ENCODE measurements around the gene RGS6.

Gene RGS6

DNA sequence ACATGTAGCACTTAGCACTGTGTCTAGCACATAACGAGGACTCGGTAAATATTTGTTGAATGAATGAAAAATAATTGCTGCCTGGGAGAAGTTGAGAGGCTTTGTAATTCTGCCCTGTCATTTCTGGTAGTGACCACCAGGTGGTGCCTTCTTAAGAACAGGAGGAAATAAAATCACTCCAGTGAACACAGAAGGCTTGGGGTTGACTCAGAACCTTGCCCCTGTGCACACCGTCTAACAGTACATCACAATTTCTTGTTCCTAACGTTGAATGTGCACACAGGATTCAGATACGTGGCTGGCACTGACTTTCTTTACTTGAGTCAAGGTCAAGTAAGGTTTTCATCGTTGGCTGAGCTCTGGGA lies 91.8 kb downstream of the RGS6 start:
- no peaks in the 10 kb centered on the region for H3K27me3 ChIP-seq (ENCODE audit: control insufficient read depth, insufficient read depth, low read length)
- H3K4me3 ChIP-seq (ENCODE audit: low read depth, low read length), result no peak overlapping the region
- peaks cover 4% of the 10 kb centered on the region for H3K4me1 ChIP-seq (ENCODE audit: control insufficient read depth, insufficient read depth, low read length)
- H3K9ac ChIP-seq (ENCODE audit: low read depth, low read length), result no peak overlapping the region
- no peaks in the 10 kb centered on the region for H3K36me3 ChIP-seq (ENCODE audit: control insufficient read depth, insufficient read depth, low read length)
- H3K9me3 ChIP-seq (ENCODE audit: control insufficient read depth, insufficient read depth, low read length), result no peaks in the 10 kb centered on the region

DNA sequence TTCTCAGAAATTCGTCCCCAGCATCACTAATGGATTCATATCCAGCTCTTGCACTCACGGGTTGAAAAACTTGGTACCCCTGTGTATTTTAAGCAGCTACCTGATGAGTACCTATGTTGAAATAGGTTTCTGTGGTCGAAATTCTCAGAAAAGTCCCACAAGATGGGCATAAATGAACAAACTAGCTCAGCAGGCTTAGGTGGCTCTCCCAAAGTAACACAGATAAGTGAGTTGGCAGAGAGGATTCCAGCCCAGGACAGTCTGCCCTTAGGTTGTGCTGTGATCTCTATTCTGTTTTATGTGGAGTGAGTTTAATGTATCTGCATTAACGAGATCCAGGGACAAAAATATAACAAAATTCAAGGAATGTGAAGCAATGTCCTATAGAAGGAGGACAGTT lies 92.3 kb downstream of the RGS6 start:
- no peaks in the 10 kb centered on the region for H3K27me3 ChIP-seq (ENCODE audit: control insufficient read depth, insufficient read depth, low read length)
- H3K36me3 ChIP-seq (ENCODE audit: control insufficient read depth, insufficient read depth, low read length), result no peaks in the 10 kb centered on the region
- no peak overlapping the region for H3K9ac ChIP-seq (ENCODE audit: low read depth, low read length)
- peaks cover 4% of the 10 kb centered on the region for H3K4me1 ChIP-seq (ENCODE audit: control insufficient read depth, insufficient read depth, low read length)
- H3K9me3 ChIP-seq (ENCODE audit: control insufficient read depth, insufficient read depth, low read length), result no peaks in the 10 kb centered on the region
- H3K4me3 ChIP-seq (ENCODE audit: low read depth, low read length), result no peak overlapping the region

DNA sequence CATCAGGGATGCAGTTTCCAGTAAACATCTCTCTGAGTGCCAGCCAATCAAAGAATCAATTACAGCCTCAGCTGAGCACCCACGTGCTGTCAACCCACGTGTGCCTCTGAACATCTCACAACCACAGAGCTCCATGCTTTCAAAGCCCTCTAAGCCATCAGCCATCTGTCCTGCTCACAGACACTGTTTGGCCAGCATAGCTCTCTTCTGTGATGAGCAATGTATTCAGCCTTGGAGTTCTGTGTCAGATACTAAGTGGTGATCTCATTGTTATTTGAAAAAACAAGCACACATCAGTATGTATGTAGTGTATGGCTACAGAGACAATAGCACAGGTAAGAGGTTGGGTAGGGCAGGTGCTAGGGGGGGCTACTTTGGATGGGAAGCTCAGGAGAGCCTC lies 94.3 kb downstream of the RGS6 start:
- H3K9me3 ChIP-seq (ENCODE audit: control insufficient read depth, insufficient read depth, low read length), result no peaks in the 10 kb centered on the region
- H3K4me3 ChIP-seq (ENCODE audit: low read depth, low read length), result no peak overlapping the region
- no peak overlapping the region for H3K9ac ChIP-seq (ENCODE audit: low read depth, low read length)
- peaks cover 4% of the 10 kb centered on the region for H3K4me1 ChIP-seq (ENCODE audit: control insufficient read depth, insufficient read depth, low read length)
- no peaks in the 10 kb centered on the region for H3K36me3 ChIP-seq (ENCODE audit: control insufficient read depth, insufficient read depth, low read length)
- H3K27me3 ChIP-seq (ENCODE audit: control insufficient read depth, insufficient read depth, low read length), result no peaks in the 10 kb centered on the region

DNA sequence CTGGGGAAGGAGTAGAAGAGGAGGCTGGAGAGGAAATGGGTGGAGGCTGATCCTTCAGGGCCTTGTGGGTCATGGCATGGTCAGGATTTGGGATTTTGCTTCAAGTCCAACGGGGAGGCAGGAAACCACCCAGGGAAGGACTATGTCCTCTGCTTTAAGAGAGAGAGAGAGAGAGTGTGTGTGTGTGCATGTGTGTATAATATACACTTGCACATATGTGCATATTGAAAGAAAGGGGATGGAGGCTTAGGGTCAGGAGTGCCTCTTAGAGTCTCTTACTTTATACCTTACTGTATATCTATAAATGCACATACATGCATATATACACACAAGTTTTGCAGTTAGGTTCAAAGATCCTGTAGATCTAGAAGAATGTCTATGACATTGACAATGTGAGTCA lies 94.8 kb downstream of the RGS6 start:
- Histone ChIP-seq H3K4me3 (ENCODE audit: low read depth, low read length) (no peak overlapping the region), H3K9me3 (ENCODE audit: control insufficient read depth, insufficient read depth, low read length) (no peaks in the 10 kb centered on the region), H3K27me3 (ENCODE audit: control insufficient read depth, insufficient read depth, low read length) (no peaks in the 10 kb centered on the region), H3K9ac (ENCODE audit: low read depth, low read length) (no peak overlapping the region), H3K4me1 (ENCODE audit: control insufficient read depth, insufficient read depth, low read length) (peaks cover 4% of the 10 kb centered on the region), H3K36me3 (ENCODE audit: control insufficient read depth, insufficient read depth, low read length) (no peaks in the 10 kb centered on the region)

DNA sequence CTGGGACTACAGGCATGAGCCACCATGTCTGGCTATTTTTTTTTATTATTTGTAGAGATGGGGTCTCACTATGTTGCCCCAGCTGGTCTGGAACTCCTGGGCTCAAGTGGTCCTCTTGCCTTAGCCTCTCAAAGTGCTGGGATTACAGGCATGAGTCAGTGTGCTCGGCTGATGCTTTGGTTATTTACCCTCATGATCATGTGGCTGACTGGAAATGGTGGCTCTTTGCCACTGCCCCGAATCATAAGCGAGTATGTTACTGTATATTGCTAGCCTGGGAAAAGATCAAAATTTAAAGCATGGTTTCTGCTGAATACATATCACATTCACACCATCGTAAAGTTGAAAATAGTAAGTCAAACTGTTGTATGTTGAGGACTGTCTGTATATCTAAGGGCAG lies 101.1 kb downstream of the RGS6 start:
- Histone ChIP-seq H3K9me3 (ENCODE audit: control insufficient read depth, insufficient read depth, low read length) (no peaks in the 10 kb centered on the region), H3K9ac (ENCODE audit: low read depth, low read length) (no peak overlapping the region), H3K4me1 (ENCODE audit: control insufficient read depth, insufficient read depth, low read length) (no peaks in the 10 kb centered on the region), H3K4me3 (ENCODE audit: low read depth, low read length) (no peak overlapping the region), H3K27me3 (ENCODE audit: control insufficient read depth, insufficient read depth, low read length) (no peaks in the 10 kb centered on the region), H3K36me3 (ENCODE audit: control insufficient read depth, insufficient read depth, low read length) (no peaks in the 10 kb centered on the region)

DNA sequence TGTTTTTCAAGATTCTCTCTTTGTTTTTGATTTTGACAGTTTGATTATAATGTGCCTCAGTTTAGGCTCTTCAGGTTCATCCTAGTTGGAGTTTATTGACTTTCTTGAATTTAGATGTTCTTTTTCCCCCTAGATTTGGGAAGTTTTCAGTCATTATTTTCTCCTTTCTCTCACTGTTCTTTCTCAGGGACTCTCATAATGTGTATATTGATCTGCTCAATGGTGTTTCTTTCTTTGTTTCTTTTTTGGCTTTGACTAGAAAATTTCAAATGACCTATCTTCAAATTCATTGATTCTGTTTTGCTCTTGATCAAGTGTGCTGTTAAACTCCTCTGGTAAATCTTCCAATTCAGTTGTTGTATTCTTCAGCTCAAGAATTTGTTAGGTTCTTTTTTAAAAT lies 108.3 kb downstream of the RGS6 start:
- Histone ChIP-seq H3K9ac (ENCODE audit: low read depth, low read length) (no peak overlapping the region), H3K4me1 (ENCODE audit: control insufficient read depth, insufficient read depth, low read length) (no peaks in the 10 kb centered on the region), H3K27me3 (ENCODE audit: control insufficient read depth, insufficient read depth, low read length) (no peaks in the 10 kb centered on the region), H3K4me3 (ENCODE audit: low read depth, low read length) (no peak overlapping the region), H3K36me3 (ENCODE audit: control insufficient read depth, insufficient read depth, low read length) (no peaks in the 10 kb centered on the region), H3K9me3 (ENCODE audit: control insufficient read depth, insufficient read depth, low read length) (no peaks in the 10 kb centered on the region)

DNA sequence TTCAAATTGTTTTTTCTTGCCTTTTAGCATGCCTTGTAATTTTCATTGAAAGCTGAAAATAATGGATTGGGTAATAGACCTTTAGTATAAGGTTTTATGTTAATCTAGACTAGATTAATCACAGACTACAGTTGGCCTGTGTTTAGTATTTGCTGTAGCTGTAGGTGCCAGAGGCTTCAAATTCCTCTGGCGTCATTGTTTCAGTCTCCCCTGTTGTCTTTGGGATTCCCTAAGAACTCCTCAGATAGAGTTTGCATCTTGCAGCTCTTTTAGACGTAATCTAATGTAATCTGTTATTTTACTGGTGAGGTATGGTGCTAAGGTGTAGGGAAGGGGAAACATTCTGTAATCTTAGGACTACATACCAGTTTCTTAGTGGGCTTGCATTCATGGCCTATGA lies 113.0 kb downstream of the RGS6 start:
- Histone ChIP-seq H3K36me3 (ENCODE audit: control insufficient read depth, insufficient read depth, low read length) (no peaks in the 10 kb centered on the region), H3K4me3 (ENCODE audit: low read depth, low read length) (no peak overlapping the region), H3K27me3 (ENCODE audit: control insufficient read depth, insufficient read depth, low read length) (no peaks in the 10 kb centered on the region), H3K4me1 (ENCODE audit: control insufficient read depth, insufficient read depth, low read length) (no peaks in the 10 kb centered on the region), H3K9me3 (ENCODE audit: control insufficient read depth, insufficient read depth, low read length) (no peaks in the 10 kb centered on the region), H3K9ac (ENCODE audit: low read depth, low read length) (no peak overlapping the region)

DNA sequence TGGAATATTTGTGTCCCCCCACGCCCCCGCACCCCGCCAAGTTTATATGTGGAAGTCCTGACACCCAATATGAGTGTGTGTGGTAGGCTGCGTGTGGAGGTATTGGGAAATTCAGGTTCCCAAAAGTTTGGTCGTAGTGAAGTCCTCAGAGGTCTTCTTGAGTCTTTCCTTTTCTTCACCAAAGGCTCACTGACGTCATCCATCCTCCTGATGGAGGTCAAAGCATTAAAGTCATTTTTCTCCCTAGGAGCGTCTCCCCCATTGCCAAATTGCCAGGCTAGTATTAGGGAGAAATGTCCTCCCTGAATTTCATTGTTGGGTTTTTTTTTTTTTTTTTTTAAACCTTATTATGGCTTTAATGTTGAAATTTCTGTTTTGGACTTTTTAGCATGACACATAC lies 113.7 kb downstream of the RGS6 start:
- Histone ChIP-seq H3K4me1 (ENCODE audit: control insufficient read depth, insufficient read depth, low read length) (no peaks in the 10 kb centered on the region), H3K9ac (ENCODE audit: low read depth, low read length) (no peak overlapping the region), H3K36me3 (ENCODE audit: control insufficient read depth, insufficient read depth, low read length) (no peaks in the 10 kb centered on the region), H3K4me3 (ENCODE audit: low read depth, low read length) (no peak overlapping the region), H3K27me3 (ENCODE audit: control insufficient read depth, insufficient read depth, low read length) (no peaks in the 10 kb centered on the region), H3K9me3 (ENCODE audit: control insufficient read depth, insufficient read depth, low read length) (no peaks in the 10 kb centered on the region)

DNA sequence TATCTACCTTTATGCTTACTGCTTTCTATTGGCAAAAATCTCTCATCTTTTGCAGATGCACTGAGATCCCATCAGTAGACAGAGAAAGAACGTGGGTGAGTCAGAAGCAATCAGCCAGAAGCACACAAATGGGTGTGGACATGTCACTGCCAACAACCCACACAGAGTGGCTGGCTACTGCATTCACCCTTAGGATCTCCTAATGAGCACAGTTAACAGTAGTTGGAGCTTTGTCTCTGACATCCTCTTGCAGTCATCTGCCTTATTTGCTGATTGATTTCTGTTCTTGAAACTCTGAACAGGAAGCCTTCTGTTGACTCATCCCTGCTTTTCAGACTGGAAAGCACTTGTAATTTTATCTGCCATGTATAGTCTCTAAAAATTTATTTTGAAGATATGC lies 117.2 kb downstream of the RGS6 start:
- Histone ChIP-seq H3K4me3 (ENCODE audit: low read depth, low read length) (no peak overlapping the region), H3K4me1 (ENCODE audit: control insufficient read depth, insufficient read depth, low read length) (no peaks in the 10 kb centered on the region), H3K36me3 (ENCODE audit: control insufficient read depth, insufficient read depth, low read length) (no peaks in the 10 kb centered on the region), H3K27me3 (ENCODE audit: control insufficient read depth, insufficient read depth, low read length) (no peaks in the 10 kb centered on the region), H3K9me3 (ENCODE audit: control insufficient read depth, insufficient read depth, low read length) (no peaks in the 10 kb centered on the region), H3K9ac (ENCODE audit: low read depth, low read length) (no peak overlapping the region)

DNA sequence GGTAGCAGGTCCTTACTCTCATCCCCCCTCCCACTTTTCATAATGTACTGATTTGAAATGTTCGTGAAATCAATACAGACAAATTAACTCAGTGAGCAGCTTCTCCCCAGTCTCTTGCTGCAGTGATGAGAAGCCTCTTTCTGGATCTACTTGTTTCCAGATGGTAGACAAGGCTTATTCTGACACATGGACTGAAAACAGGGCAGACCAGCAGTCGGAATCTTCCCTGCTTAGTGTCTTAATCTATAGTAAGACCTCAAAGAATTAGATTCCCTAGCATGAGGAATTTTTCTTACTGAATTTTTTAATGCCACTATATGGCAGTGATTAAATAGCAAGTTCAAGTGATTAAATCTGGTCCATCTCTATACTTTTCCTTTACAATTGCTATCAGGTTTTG lies 120.1 kb downstream of the RGS6 start:
- no peak overlapping the region for H3K9ac ChIP-seq (ENCODE audit: low read depth, low read length)
- no peaks in the 10 kb centered on the region for H3K27me3 ChIP-seq (ENCODE audit: control insufficient read depth, insufficient read depth, low read length)
- H3K36me3 ChIP-seq (ENCODE audit: control insufficient read depth, insufficient read depth, low read length), result no peaks in the 10 kb centered on the region
- H3K4me1 ChIP-seq (ENCODE audit: control insufficient read depth, insufficient read depth, low read length), result no peaks in the 10 kb centered on the region
- H3K4me3 ChIP-seq (ENCODE audit: low read depth, low read length), result no peak overlapping the region
- H3K9me3 ChIP-seq (ENCODE audit: control insufficient read depth, insufficient read depth, low read length), result no peaks in the 10 kb centered on the region

DNA sequence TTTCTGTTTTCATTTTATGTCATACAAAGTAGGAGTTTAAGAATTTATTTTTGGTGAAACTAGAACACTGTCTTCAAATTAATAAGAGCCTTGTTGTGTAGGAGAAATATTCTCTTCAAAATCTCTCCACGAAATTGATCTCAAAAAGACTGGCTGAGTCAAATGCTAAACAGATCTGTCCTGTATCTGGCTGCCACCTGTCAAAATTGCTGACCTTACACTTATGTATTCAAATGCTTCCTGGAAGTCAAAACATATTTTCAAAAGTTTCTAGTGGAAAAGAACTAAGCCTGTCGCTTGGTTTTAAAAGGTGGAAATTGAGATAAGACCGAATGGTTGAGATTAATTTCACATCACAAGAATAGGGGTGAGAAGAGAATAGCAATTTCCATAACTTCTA lies 121.4 kb downstream of the RGS6 start:
- no peaks in the 10 kb centered on the region for H3K9me3 ChIP-seq (ENCODE audit: control insufficient read depth, insufficient read depth, low read length)
- H3K27me3 ChIP-seq (ENCODE audit: control insufficient read depth, insufficient read depth, low read length), result no peaks in the 10 kb centered on the region
- H3K4me3 ChIP-seq (ENCODE audit: low read depth, low read length), result no peak overlapping the region
- no peak overlapping the region for H3K9ac ChIP-seq (ENCODE audit: low read depth, low read length)
- H3K4me1 ChIP-seq (ENCODE audit: control insufficient read depth, insufficient read depth, low read length), result no peaks in the 10 kb centered on the region
- H3K36me3 ChIP-seq (ENCODE audit: control insufficient read depth, insufficient read depth, low read length), result no peaks in the 10 kb centered on the region

DNA sequence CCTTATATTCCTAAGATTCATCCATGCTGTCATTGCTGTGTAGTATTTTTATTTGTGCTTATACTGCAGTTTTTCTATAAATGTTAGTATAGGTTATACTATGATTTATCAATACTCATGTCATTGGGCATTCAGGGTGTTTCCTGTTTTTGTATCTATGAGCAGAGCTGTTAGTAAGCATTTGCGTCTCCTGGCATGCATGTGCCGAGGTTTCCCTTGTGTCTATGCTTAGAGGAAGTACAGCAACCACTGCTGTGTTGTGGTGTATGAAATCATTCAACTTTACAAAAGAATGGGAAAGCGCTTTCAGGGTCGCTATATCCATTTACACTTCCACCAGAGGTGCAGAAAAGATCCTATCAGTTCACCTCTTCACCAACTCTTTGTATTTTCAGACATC lies 122.7 kb downstream of the RGS6 start:
- Histone ChIP-seq H3K27me3 (ENCODE audit: control insufficient read depth, insufficient read depth, low read length) (no peaks in the 10 kb centered on the region), H3K9me3 (ENCODE audit: control insufficient read depth, insufficient read depth, low read length) (no peaks in the 10 kb centered on the region), H3K4me3 (ENCODE audit: low read depth, low read length) (no peak overlapping the region), H3K36me3 (ENCODE audit: control insufficient read depth, insufficient read depth, low read length) (no peaks in the 10 kb centered on the region), H3K4me1 (ENCODE audit: control insufficient read depth, insufficient read depth, low read length) (no peaks in the 10 kb centered on the region), H3K9ac (ENCODE audit: low read depth, low read length) (no peak overlapping the region)

DNA sequence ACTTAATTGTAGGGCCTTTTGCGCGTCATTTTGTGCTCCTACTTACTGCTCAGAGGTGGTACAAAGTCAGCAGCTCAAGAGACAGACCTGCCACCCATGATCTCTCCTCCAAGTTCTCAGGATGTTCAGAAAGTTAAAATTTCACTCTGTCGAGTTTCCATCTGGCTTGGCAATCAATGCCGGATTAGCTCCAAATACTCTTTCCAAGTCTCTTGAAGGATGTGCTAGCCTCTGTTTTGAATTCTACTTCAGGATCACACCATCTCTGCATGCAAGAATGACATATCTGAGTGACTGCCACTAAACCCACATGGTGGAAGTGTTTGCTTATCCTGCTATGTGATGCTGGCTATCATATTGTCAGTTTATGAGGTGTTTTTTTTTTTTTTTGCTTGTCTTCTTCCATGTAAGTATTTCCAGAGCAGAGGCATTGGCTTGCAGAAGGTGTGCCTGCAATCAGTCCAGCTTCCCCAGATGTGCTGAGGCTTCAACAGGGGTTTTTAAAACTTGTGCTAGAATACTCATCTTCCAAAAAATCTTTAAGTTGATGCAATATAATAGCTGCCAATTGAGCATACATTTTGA lies 125.6 kb downstream of the RGS6 start:
- Histone ChIP-seq H3K27me3 (ENCODE audit: control insufficient read depth, insufficient read depth, low read length) (no peaks in the 10 kb centered on the region), H3K9ac (ENCODE audit: low read depth, low read length) (no peak overlapping the region), H3K9me3 (ENCODE audit: control insufficient read depth, insufficient read depth, low read length) (no peaks in the 10 kb centered on the region), H3K4me1 (ENCODE audit: control insufficient read depth, insufficient read depth, low read length) (no peaks in the 10 kb centered on the region), H3K36me3 (ENCODE audit: control insufficient read depth, insufficient read depth, low read length) (no peaks in the 10 kb centered on the region), H3K4me3 (ENCODE audit: low read depth, low read length) (no peak overlapping the region)
